GM23338 (cell line): Measurements from ENCODE around the gene GHSR. TPM values are rescaled to one million over a fixed set of nuclear protein-coding genes. Genes with fewer than 3 reads are reported as not detected.

ENCODE experiments used
- ATAC-seq: fragments of 200-7000 bp; cut with Tn5 transposase; 3 replicates; pipeline ENCODE4 v1.9.1; 2020
- DNase-seq: peaks from one replicate; pipeline ENCODE4 v3.0.0-alpha.2; 2015; ENCODE audit warnings: low spot score
- H2AFZ ChIP-seq: fragments of 200-600 bp; sonication (generic); 2 replicates; pipeline ENCODE4 v1.8.0; 2016; ENCODE audit warnings: antibody characterized with exemption, mild to moderate bottlenecking, moderate library complexity
- H3F3A ChIP-seq: fragments of 200-600 bp; sonication (generic); replicated peaks from 2 replicates; pipeline ENCODE4 v1.8.0; 2017; ENCODE audit warnings: antibody characterized with exemption, mixed run types, low read depth
- H3K27ac ChIP-seq: fragments of 200-600 bp; sonication (generic); 2 replicates; pipeline ENCODE4 v1.6.1; 2016; ENCODE audit warnings: low read depth
- H3K27me3 ChIP-seq: fragments of 200-600 bp; sonication (generic); 2 replicates; pipeline ENCODE4 v1.8.0; 2016; ENCODE audit warnings: mild to moderate bottlenecking, mixed run types, moderate library complexity; ENCODE audit not compliant: insufficient read depth
- H3K36me3 ChIP-seq: fragments of 200-600 bp; sonication (generic); 2 replicates; pipeline ENCODE4 v1.8.0; 2016; ENCODE audit warnings: mild to moderate bottlenecking; ENCODE audit not compliant: insufficient read depth
- H3K4me1 ChIP-seq: fragments of 200-600 bp; sonication (generic); 2 replicates; pipeline ENCODE4 v1.8.0; 2016; ENCODE audit warnings: mild to moderate bottlenecking, moderate library complexity; ENCODE audit not compliant: insufficient read depth
- H3K4me2 ChIP-seq: fragments of 200-600 bp; sonication (generic); 2 replicates; pipeline ENCODE4 v1.7.1; 2017; ENCODE audit warnings: mixed run types
- H3K4me3 ChIP-seq: fragments of 200-600 bp; sonication (generic); 2 replicates; pipeline ENCODE4 v1.6.1; 2016; ENCODE audit warnings: mixed run types
- H3K79me2 ChIP-seq: fragments of 200-600 bp; sonication (generic); replicated peaks from 2 replicates; pipeline ENCODE4 v1.8.0; 2017; ENCODE audit warnings: mild to moderate bottlenecking; ENCODE audit not compliant: insufficient read depth
- H3K9me2 ChIP-seq: fragments of 200-600 bp; sonication (generic); 2 replicates; pipeline ENCODE4 v1.8.0; 2017; ENCODE audit not compliant: insufficient read depth
- H4K20me1 ChIP-seq: fragments of 200-600 bp; sonication (generic); replicated peaks from 2 replicates; pipeline ENCODE4 v1.8.0; 2017; ENCODE audit warnings: mild to moderate bottlenecking; ENCODE audit not compliant: insufficient read depth
- H3K27ac Mint-ChIP-seq: 2 replicates; pipeline ENCODE4 v1.8.0; 2020; ENCODE audit warnings: inconsistent platforms, mild to moderate bottlenecking, moderate library complexity, mixed read lengths
- H3K27me3 Mint-ChIP-seq: 3 replicates; pipeline ENCODE4 v1.8.0; 2022; ENCODE audit warnings: low read depth, mild to moderate bottlenecking, moderate library complexity, mixed read lengths, inconsistent platforms; ENCODE audit not compliant: insufficient read depth, poor library complexity
- H3K36me3 Mint-ChIP-seq: 3 replicates; pipeline ENCODE4 v1.8.0; 2021; ENCODE audit warnings: low read depth, mild to moderate bottlenecking, inconsistent platforms, moderate library complexity, mixed read lengths
- H3K4me1 Mint-ChIP-seq: 3 replicates; pipeline ENCODE4 v1.8.0; 2020; ENCODE audit warnings: mild to moderate bottlenecking, inconsistent platforms, mixed read lengths
- H3K4me3 Mint-ChIP-seq: 3 replicates; pipeline ENCODE4 v1.8.0; 2021; ENCODE audit warnings: moderate library complexity, mild to moderate bottlenecking, inconsistent platforms, mixed read lengths
- H3K9me3 Mint-ChIP-seq: 3 replicates; pipeline ENCODE4 v1.8.0; 2020; ENCODE audit warnings: moderate library complexity, mild to moderate bottlenecking, inconsistent platforms, mixed read lengths
- CREB1 ChIP-seq: fragments of 250-450 bp; sonication (Bioruptor Pico); IDR thresholded peaks from 2 replicates; pipeline ENCODE4 v1.5.0; 2020; ENCODE audit warnings: low read depth, mild to moderate bottlenecking, moderate library complexity
- CTCF ChIP-seq, 2 experiments: fragments of 200-600 bp in 1 of 2; sonication (generic) in 1 of 2; conservative IDR thresholded peaks; 2 replicates each; pipeline versions ENCODE4 v1.5.1 to v1.6.1; 2016 to 2017; ENCODE audit warnings: antibody characterized with exemption in 2 of 2, low read depth in 2 of 2, mild to moderate bottlenecking in 2 of 2, moderate library complexity in 1 of 2
- ETS1 ChIP-seq: IDR thresholded peaks from 2 replicates; pipeline ENCODE4 v1.6.1; 2016; ENCODE audit warnings: antibody characterized with exemption
- EZH2 ChIP-seq: fragments of 200-600 bp; sonication (generic); IDR thresholded peaks from one replicate; pipeline ENCODE4 v1.8.0; 2017; ENCODE audit warnings: antibody characterized with exemption, mild to moderate bottlenecking, low read depth; ENCODE audit not compliant: unreplicated experiment
- EZH2phosphoT487 ChIP-seq: fragments of 200-600 bp; sonication (generic); IDR thresholded peaks from one replicate; pipeline ENCODE4 v1.8.1; 2018; ENCODE audit warnings: antibody characterized with exemption; ENCODE audit not compliant: unreplicated experiment
- JUNB ChIP-seq: IDR thresholded peaks from one replicate; pipeline ENCODE4 v1.6.1; 2016; ENCODE audit warnings: antibody characterized with exemption; ENCODE audit not compliant: unreplicated experiment
- NANOG ChIP-seq: IDR thresholded peaks from 2 replicates; pipeline ENCODE4 v1.6.1; 2016; ENCODE audit warnings: antibody characterized with exemption, borderline replicate concordance
- POLR2AphosphoS5 ChIP-seq: IDR thresholded peaks from 2 replicates; pipeline ENCODE4 v1.6.1; 2016; ENCODE audit warnings: antibody characterized with exemption, low read depth
- REST ChIP-seq: IDR thresholded peaks from one replicate; pipeline ENCODE4 v1.6.1; 2018; ENCODE audit warnings: antibody characterized with exemption; ENCODE audit not compliant: unreplicated experiment
- STAT1 ChIP-seq: IDR thresholded peaks from one replicate; pipeline ENCODE4 v1.6.1; 2016; ENCODE audit warnings: antibody characterized with exemption; ENCODE audit not compliant: unreplicated experiment
- ZNF114 ChIP-seq: fragments of 250-450 bp; sonication (Bioruptor Pico); IDR thresholded peaks from 2 replicates; pipeline ENCODE4 v1.5.0; 2020; ENCODE audit warnings: mild to moderate bottlenecking, moderate library complexity
- ZNF462 ChIP-seq: fragments of 250-450 bp; sonication (Bioruptor Pico); IDR thresholded peaks from 2 replicates; pipeline ENCODE4 v1.5.0; 2020; ENCODE audit warnings: mild to moderate bottlenecking, moderate library complexity
- polyA plus RNA-seq: library from polyadenylated mRNA; unstranded; fragments of >200 nt; fragmentation: Nextera tagmentation; extraction: Ambion mirVana; gene quantifications from 2 replicates; pipeline ENCODE4 v1.2.1, GENCODE V29; 2016
- total RNA-seq: library from RNA; depleted of rRNA; stranded (reverse); fragments of >200 nt; shearing (Covaris generic); gene quantifications from 2 replicates; pipeline ENCODE4 v1.2.3, GENCODE V29; 2014

The GHSR gene
- total and polyA plus RNA-seq, 2 experiments from 2014 or later = not detected

- Histone ChIP-seq H3K4me1 (peaks cover 17% of the 10 kb centered on the region), H3K79me2 (no peaks in the 10 kb centered on the region), H2AFZ (no peak overlapping the region), H3K36me3 (no peaks in the 10 kb centered on the region), H3K27ac (no peak overlapping the region), H3K27me3 (peaks cover 69% of the 10 kb centered on the region), H3K4me3 (no peak overlapping the region), H4K20me1 (no peaks in the 10 kb centered on the region), H3F3A (no peaks in the 10 kb centered on the region), H3K4me2 (no peak overlapping the region), H3K9me2 (no peaks in the 10 kb centered on the region)
- ATAC-seq (no peak), DNase-seq (no peak)
- Mint-ChIP-seq H3K4me1 (peaks cover 22% of the 10 kb centered on the region), H3K4me3 (no peak overlapping the region), H3K9me3 (peaks cover 4% of the 10 kb centered on the region; the same call in 2 of the 3 replicates), H3K27ac (no peak overlapping the region), H3K36me3 (peaks cover 7% of the 10 kb centered on the region; the same call in 1 of the 3 replicates), H3K27me3 (peaks cover 46% of the 10 kb centered on the region)
- TF ChIP-seq ZNF462 (CRISPR knock-in tag) (no peak), POLR2AphosphoS5 (no peak), ETS1 (no peak), CREB1 (CRISPR knock-in tag) (no peak), STAT1 (no peak), ZNF114 (no peak), CTCF (conservative IDR thresholded peaks at IDR 0.05; ENCODE audit: low read depth in 2 of 2) (no peak), NANOG (no peak), EZH2 (no peak), REST (no peak), EZH2phosphoT487 (no peak), JUNB (no peak)
Observed at GRCh38 chr3:172446198-172446597, 2.1 kb downstream of the GHSR start.
